HEK293 (cell line): ENCODE measurements around the gene FBXW11.

ENCODE experiments used
- CTCF ChIA-PET: fragments of 350-600 bp; formaldehyde crosslinking; extraction: SDS; loops from one replicate; lab custom pipeline; 2021; ENCODE audit warnings: antibody characterized with exemption; lab: Yijun Ruan, JAX
- POLR2A ChIA-PET: fragments of 300-600 bp; formaldehyde crosslinking; extraction: SDS; loops from one replicate; lab custom pipeline; 2020; ENCODE audit warnings: antibody characterized with exemption, inconsistent platforms; lab: Yijun Ruan, JAX
- H3K27ac ChIP-seq: fragments of 200-500 bp; sonication (Bioruptor generic); 2 replicates; pipeline ENCODE4 v1.5.1; 2014; ENCODE audit warnings: low read depth, low read length, control low read depth, inconsistent platforms; ENCODE audit errors: extremely low read depth
- H3K36me3 ChIP-seq, 2 experiments: fragments of 200-500 bp in 1 of 2; sonication (Bioruptor generic) in 1 of 2; 1 replicate in 1 of 2; 2 replicates in 1 of 2; pipeline ENCODE4 v1.5.1; 2014 to 2017; ENCODE audit warnings: inconsistent platforms in 2 of 2, low read length in 2 of 2; ENCODE audit not compliant: control insufficient read depth in 2 of 2, insufficient read depth in 1 of 2
- H3K4me1 ChIP-seq: fragments of 200-500 bp; sonication (Bioruptor generic); 2 replicates; pipeline ENCODE4 v1.5.1; 2014; ENCODE audit warnings: mild to moderate bottlenecking, low read length, inconsistent platforms; ENCODE audit not compliant: control insufficient read depth, insufficient read depth
- H3K4me3 ChIP-seq: 2 replicates; pipeline ENCODE4 v1.5.1; 2011; ENCODE audit warnings: low read depth, mild to moderate bottlenecking, control low read depth, low read length, moderate library complexity
- H3K9me3 ChIP-seq: fragments of 200-500 bp; sonication (Bioruptor generic); 2 replicates; pipeline ENCODE4 v1.5.1; 2014; ENCODE audit warnings: low read depth, low read length, inconsistent platforms; ENCODE audit not compliant: control insufficient read depth, insufficient read depth
- BCL11A ChIP-seq: fragments of 450-650 bp; formaldehyde crosslinking; IDR thresholded peaks from 2 replicates; pipeline ENCODE4 v1.5.1; 2016; ENCODE audit warnings: low read depth, missing biosample characterization, missing genetic modification characterization
- HOXC10 ChIP-seq: sonication (generic); formaldehyde crosslinking; IDR thresholded peaks from 2 replicates; pipeline ENCODE4 v1.8.1; 2023; ENCODE audit warnings: mild to moderate bottlenecking, missing genetic modification reagents
- KLF9 ChIP-seq: fragments of 450-650 bp; formaldehyde crosslinking; IDR thresholded peaks from 2 replicates; pipeline ENCODE4 v1.5.1; 2016; ENCODE audit warnings: missing biosample characterization, missing genetic modification characterization, low read depth
- TRIM28 ChIP-seq: IDR thresholded peaks from 2 replicates; pipeline ENCODE4 v1.6.1; 2011; ENCODE audit warnings: low read length, control low read depth, borderline replicate concordance
- ZNF114 ChIP-seq: fragments of 450-650 bp; formaldehyde crosslinking; IDR thresholded peaks from 2 replicates; pipeline ENCODE4 v1.5.0; 2017; ENCODE audit warnings: missing biosample characterization, missing genetic modification characterization
- ZNF146 ChIP-seq: fragments of 450-650 bp; formaldehyde crosslinking; IDR thresholded peaks from 2 replicates; pipeline ENCODE4 v1.5.1; 2016; ENCODE audit warnings: missing biosample characterization, missing genetic modification characterization
- ZNF155 ChIP-seq: fragments of 450-650 bp; formaldehyde crosslinking; IDR thresholded peaks from 2 replicates; pipeline ENCODE4 v1.5.1; 2016; ENCODE audit warnings: missing biosample characterization, missing genetic modification characterization
- ZNF169 ChIP-seq: fragments of 450-650 bp; formaldehyde crosslinking; IDR thresholded peaks from 2 replicates; pipeline ENCODE4 v1.5.1; 2016; ENCODE audit warnings: missing biosample characterization, missing genetic modification characterization
- ZNF341 ChIP-seq: fragments of 450-650 bp; formaldehyde crosslinking; IDR thresholded peaks from 2 replicates; pipeline ENCODE4; 2016; ENCODE audit warnings: low read depth, missing biosample characterization, missing genetic modification characterization
- ZNF366 ChIP-seq: fragments of 450-650 bp; formaldehyde crosslinking; conservative IDR thresholded peaks from 2 replicates; pipeline ENCODE4 v1.5.1; 2016; ENCODE audit warnings: missing biosample characterization, missing genetic modification characterization
- ZNF529 ChIP-seq: fragments of 450-650 bp; formaldehyde crosslinking; IDR thresholded peaks from 2 replicates; pipeline ENCODE4 v1.5.1; 2017; ENCODE audit warnings: missing genetic modification characterization, missing biosample characterization; ENCODE audit not compliant: insufficient replicate concordance
- ZNF571 ChIP-seq: fragments of 450-650 bp; formaldehyde crosslinking; IDR thresholded peaks from 2 replicates; pipeline ENCODE4 v1.5.0; 2017; ENCODE audit warnings: missing biosample characterization, missing genetic modification characterization
- ZNF701 ChIP-seq: fragments of 450-650 bp; formaldehyde crosslinking; IDR thresholded peaks from 2 replicates; pipeline ENCODE4 v1.5.1; 2016; ENCODE audit warnings: missing biosample characterization, missing genetic modification characterization
- ZNF768 ChIP-seq: fragments of 450-650 bp; formaldehyde crosslinking; IDR thresholded peaks from 2 replicates; pipeline ENCODE4 v1.5.1; 2018; ENCODE audit warnings: missing biosample characterization, mild to moderate bottlenecking, missing genetic modification characterization
- ZXDB ChIP-seq: fragments of 450-650 bp; formaldehyde crosslinking; IDR thresholded peaks from 2 replicates; pipeline ENCODE4 v1.5.1; 2016; ENCODE audit warnings: missing biosample characterization, missing genetic modification characterization
- TF ChIP-seq, protein P1 (sequence below): fragments of 450-650 bp; formaldehyde crosslinking; IDR thresholded peaks from 2 replicates; pipeline ENCODE4 v1.5.1; 2017; ENCODE audit warnings: missing biosample characterization, missing genetic modification characterization
- TF ChIP-seq, protein P2 (sequence below): fragments of 450-650 bp; formaldehyde crosslinking; IDR thresholded peaks from 2 replicates; pipeline ENCODE4 v1.5.1; 2016; ENCODE audit warnings: missing biosample characterization, missing genetic modification characterization
- TF ChIP-seq, protein P3 (sequence below): fragments of 450-650 bp; formaldehyde crosslinking; IDR thresholded peaks from 2 replicates; pipeline ENCODE4 v1.5.1; 2016; ENCODE audit warnings: missing biosample characterization, missing genetic modification characterization
- TF ChIP-seq, protein P4 (sequence below): fragments of 450-650 bp; formaldehyde crosslinking; IDR thresholded peaks from 2 replicates; pipeline ENCODE4; 2016; ENCODE audit warnings: missing biosample characterization, missing genetic modification characterization
- TF ChIP-seq, protein P5 (sequence below): fragments of 450-650 bp; formaldehyde crosslinking; IDR thresholded peaks from 2 replicates; pipeline ENCODE4 v1.5.1; 2016; ENCODE audit warnings: missing biosample characterization, missing genetic modification characterization
- TF ChIP-seq, protein P6 (sequence below): sonication (generic); formaldehyde crosslinking; IDR thresholded peaks from 2 replicates; pipeline ENCODE4 v1.8.1; 2022; ENCODE audit warnings: mild to moderate bottlenecking, moderate library complexity, missing genetic modification reagents
- TF ChIP-seq, protein P7 (sequence below): fragments of 450-650 bp; formaldehyde crosslinking; IDR thresholded peaks from 2 replicates; pipeline ENCODE4 v1.5.1; 2016; ENCODE audit warnings: missing biosample characterization, missing genetic modification characterization

The FBXW11 gene

DNA sequence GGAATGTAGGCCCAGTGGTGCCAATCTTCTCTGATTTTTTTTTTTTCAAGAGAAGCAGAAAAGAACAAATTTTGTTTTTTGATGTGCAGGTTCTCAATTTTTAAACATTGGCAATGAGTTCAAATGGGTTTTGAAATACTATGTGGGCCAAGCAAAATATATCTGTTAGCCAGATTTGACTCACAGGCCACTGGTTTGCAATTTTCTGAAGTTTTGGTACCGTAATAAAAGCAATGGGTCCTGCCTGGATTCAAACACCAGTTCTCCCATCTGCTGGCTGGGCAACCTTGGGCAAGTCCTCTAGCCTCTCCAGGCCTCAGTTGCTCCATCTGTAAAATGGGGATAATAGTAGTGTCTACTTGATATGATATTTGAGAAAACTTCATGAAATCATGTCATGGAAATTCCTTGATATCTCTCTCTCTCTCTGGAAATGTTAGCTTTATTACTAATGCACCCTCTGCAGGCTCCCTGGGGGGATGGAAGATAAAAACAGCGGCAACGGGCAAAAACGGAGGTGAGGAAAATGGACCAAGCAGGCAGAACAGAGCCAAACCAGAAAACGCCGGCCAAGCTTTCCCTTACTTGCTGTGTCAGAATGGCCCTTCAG lies 157.4 kb downstream of the FBXW11 start:
- Histone ChIP-seq H3K9me3 (no peaks in the 10 kb centered on the region), H3K4me3 (no peak overlapping the region), H3K36me3 (no peaks in the 10 kb centered on the region), H3K4me1 (no peaks in the 10 kb centered on the region), H3K27ac (no peak overlapping the region)
- ChIA-PET POLR2A (no interaction called here), CTCF (interaction anchor here (0.6 to 1.5 kb wide), 4 partner anchors 9 to 168 kb away, joined by 3 read pairs; no protein-coding TSS in a partner anchor)
- no peak for TF ChIP-seq ZNF366

DNA sequence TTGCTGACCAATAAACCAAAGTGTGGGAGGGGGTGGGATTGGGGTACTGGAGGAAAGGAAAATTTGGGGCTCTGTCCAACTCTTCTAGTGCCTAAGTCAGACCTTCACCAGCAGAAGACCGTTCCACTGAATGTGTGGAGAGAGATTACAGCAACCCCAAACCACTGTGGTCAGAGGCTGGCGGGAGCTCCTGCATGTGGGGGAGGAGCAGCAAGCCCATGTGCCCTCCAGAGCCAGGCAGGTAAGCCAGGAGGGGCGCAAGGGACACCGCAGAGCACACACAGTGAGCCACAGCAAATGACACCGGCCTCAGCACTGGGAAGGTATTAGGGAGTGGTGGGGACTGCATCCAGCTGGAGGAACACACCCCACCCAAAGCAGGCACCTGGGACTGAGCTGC lies 158.0 kb downstream of the FBXW11 start:
- TF ChIP-seq, protein P1, sequence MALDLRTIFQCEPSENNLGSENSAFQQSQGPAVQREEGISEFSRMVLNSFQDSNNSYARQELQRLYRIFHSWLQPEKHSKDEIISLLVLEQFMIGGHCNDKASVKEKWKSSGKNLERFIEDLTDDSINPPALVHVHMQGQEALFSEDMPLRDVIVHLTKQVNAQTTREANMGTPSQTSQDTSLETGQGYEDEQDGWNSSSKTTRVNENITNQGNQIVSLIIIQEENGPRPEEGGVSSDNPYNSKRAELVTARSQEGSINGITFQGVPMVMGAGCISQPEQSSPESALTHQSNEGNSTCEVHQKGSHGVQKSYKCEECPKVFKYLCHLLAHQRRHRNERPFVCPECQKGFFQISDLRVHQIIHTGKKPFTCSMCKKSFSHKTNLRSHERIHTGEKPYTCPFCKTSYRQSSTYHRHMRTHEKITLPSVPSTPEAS: no peak
- no peak for TF ChIP-seq ZNF146
- TF ChIP-seq, protein P2, sequence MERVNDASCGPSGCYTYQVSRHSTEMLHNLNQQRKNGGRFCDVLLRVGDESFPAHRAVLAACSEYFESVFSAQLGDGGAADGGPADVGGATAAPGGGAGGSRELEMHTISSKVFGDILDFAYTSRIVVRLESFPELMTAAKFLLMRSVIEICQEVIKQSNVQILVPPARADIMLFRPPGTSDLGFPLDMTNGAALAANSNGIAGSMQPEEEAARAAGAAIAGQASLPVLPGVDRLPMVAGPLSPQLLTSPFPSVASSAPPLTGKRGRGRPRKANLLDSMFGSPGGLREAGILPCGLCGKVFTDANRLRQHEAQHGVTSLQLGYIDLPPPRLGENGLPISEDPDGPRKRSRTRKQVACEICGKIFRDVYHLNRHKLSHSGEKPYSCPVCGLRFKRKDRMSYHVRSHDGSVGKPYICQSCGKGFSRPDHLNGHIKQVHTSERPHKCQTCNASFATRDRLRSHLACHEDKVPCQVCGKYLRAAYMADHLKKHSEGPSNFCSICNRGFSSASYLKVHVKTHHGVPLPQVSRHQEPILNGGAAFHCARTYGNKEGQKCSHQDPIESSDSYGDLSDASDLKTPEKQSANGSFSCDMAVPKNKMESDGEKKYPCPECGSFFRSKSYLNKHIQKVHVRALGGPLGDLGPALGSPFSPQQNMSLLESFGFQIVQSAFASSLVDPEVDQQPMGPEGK (tag by site-specific recombination): no peak
- TF ChIP-seq ZXDB: no peak
- TF ChIP-seq, protein P3, sequence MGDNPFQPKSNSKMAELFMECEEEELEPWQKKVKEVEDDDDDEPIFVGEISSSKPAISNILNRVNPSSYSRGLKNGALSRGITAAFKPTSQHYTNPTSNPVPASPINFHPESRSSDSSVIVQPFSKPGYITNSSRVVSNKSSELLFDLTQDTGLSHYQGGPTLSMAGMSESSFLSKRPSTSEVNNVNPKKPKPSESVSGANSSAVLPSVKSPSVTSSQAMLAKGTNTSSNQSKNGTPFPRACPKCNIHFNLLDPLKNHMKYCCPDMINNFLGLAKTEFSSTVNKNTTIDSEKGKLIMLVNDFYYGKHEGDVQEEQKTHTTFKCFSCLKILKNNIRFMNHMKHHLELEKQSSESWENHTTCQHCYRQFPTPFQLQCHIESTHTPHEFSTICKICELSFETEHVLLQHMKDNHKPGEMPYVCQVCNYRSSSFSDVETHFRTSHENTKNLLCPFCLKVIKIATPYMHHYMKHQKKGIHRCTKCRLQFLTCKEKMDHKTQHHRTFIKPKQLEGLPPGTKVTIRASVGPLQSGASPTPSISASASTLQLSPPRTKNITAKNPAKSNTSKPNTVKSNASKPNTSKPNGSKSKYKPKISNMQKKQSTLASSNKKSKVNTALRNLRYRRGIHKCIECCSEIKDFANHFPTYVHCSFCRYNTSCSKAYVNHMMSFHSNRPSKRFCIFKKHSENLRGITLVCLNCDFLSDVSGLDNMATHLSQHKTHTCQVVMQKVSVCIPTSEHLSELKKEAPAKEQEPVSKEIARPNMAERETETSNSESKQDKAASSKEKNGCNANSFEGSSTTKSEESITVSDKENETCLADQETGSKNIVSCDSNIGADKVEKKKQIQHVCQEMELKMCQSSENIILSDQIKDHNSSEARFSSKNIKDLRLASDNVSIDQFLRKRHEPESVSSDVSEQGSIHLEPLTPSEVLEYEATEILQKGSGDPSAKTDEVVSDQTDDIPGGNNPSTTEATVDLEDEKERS (tag by site-specific recombination): no peak
- TF ChIP-seq, protein P4, sequence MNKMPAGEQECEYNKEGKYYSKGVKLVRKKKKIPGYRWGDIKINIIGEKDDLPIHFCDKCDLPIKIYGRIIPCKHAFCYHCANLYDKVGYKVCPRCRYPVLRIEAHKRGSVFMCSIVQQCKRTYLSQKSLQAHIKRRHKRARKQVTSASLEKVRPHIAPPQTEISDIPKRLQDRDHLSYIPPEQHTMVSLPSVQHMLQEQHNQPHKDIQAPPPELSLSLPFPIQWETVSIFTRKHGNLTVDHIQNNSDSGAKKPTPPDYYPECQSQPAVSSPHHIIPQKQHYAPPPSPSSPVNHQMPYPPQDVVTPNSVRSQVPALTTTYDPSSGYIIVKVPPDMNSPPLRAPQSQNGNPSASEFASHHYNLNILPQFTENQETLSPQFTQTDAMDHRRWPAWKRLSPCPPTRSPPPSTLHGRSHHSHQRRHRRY (tag by site-specific recombination): no peak
- no peak for TF ChIP-seq TRIM28
- TF ChIP-seq, protein P5, sequence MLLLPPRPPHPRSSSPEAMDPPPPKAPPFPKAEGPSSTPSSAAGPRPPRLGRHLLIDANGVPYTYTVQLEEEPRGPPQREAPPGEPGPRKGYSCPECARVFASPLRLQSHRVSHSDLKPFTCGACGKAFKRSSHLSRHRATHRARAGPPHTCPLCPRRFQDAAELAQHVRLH (tag by site-specific recombination): no peak
- no peak for TF ChIP-seq ZNF529 (tag by site-specific recombination)
- no peak for TF ChIP-seq ZNF155
- no peak for TF ChIP-seq ZNF341 (tag by site-specific recombination)
- CTCF ChIA-PET: interaction anchor here (0.6 to 1.5 kb wide), 3 partner anchors 10 to 168 kb away, joined by 3 read pairs; no protein-coding TSS in a partner anchor

DNA sequence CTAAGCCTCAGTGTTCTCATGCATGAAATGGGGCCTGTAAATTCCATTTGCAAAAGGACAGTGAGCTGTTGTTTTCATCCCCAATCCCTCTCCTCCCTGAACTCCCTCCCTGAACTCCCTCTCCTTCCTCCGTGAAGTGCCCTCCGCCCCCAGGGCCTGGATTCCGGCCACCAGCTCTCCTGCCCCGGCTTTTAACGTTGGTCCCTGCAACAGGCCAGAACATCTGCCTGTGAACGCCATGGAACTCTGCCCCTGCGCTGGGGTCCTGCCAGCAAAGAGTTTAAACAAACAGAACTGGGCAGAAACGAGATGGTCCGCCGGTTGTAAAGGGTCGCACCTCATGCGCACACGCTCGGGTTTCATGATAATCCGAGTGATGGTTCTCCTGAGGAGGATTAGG lies 158.4 kb downstream of the FBXW11 start:
- CTCF ChIA-PET: interaction anchor here (0.7 kb wide), 2 partner anchors 330 to 430 kb away, joined by 3 read pairs; no protein-coding TSS in a partner anchor
- H3K27ac ChIP-seq: no peak overlapping the region
- POLR2A ChIA-PET: no interaction called here
- no peaks in the 10 kb centered on the region for H3K4me1 ChIP-seq
- H3K9me3 ChIP-seq: no peaks in the 10 kb centered on the region
- no peak overlapping the region for H3K4me3 ChIP-seq
- no peaks in the 10 kb centered on the region for H3K36me3 ChIP-seq
- TF ChIP-seq ZNF768 (tag by site-specific recombination) (no peak), BCL11A (tag by site-specific recombination) (no peak), ZNF114 (tag by site-specific recombination) (no peak), KLF9 (tag by site-specific recombination) (no peak), ZNF701 (tag by site-specific recombination) (no peak), ZNF571 (tag by site-specific recombination) (no peak), HOXC10 (no peak), ZNF169 (tag by site-specific recombination) (no peak)
- TF ChIP-seq, protein P6, sequence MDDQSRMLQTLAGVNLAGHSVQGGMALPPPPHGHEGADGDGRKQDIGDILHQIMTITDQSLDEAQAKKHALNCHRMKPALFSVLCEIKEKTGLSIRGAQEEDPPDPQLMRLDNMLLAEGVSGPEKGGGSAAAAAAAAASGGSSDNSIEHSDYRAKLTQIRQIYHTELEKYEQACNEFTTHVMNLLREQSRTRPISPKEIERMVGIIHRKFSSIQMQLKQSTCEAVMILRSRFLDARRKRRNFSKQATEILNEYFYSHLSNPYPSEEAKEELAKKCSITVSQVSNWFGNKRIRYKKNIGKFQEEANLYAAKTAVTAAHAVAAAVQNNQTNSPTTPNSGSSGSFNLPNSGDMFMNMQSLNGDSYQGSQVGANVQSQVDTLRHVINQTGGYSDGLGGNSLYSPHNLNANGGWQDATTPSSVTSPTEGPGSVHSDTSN (CRISPR knock-in tag): no peak
- TF ChIP-seq, protein P7, sequence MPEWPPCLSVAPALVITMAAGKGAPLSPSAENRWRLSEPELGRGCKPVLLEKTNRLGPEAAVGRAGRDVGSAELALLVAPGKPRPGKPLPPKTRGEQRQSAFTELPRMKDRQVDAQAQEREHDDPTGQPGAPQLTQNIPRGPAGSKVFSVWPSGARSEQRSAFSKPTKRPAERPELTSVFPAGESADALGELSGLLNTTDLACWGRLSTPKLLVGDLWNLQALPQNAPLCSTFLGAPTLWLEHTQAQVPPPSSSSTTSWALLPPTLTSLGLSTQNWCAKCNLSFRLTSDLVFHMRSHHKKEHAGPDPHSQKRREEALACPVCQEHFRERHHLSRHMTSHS: no peak

More for the DNA sequence above, 158.0 kb downstream of the FBXW11 start:
- no peaks in the 10 kb centered on the region for H3K9me3 ChIP-seq
- H3K4me1 ChIP-seq: no peaks in the 10 kb centered on the region
- H3K27ac ChIP-seq: no peak overlapping the region
- no peak overlapping the region for H3K4me3 ChIP-seq
- POLR2A ChIA-PET: no interaction called here
- H3K36me3 ChIP-seq: no peaks in the 10 kb centered on the region
